Measurements from ENCODE around the gene EPC1.
A peak's percentile ranks its signal among the peaks of the same experiment; 100 is the strongest.

The EPC1 gene

GRCh38 chr10:32318476-32318896 is 28.5 kb downstream of the EPC1 start:
- Histone ChIP-seq H3K36me3 (ENCODE audit: insufficient read depth, low read length) (peaks cover 39% of the 10 kb centered on the region; the same call in 1 of the 2 replicates), H3K9ac (ENCODE audit: low read depth, low read length, poor library complexity, severe bottlenecking) (no peak overlapping the region), H3K4me2 (ENCODE audit: low read depth, low read length, poor library complexity, severe bottlenecking) (peak overlapping the region; percentile 34)

GRCh38 chr10:32317795-32318357 is 29.1 kb downstream of the EPC1 start:
- Histone ChIP-seq H3K4me2 (ENCODE audit: low read depth, low read length, poor library complexity, severe bottlenecking) (peak overlapping the region; percentile 34), H2AFZ (ENCODE audit: low read length) (no peak overlapping the region), H3K79me2 (ENCODE audit: insufficient read depth, low read length) (peaks cover 100% of the 10 kb centered on the region), H3K9ac (ENCODE audit: low read depth, low read length, poor library complexity, severe bottlenecking) (no peak overlapping the region), H3F3A (ENCODE audit: low read depth) (no peaks in the 10 kb centered on the region), H3K36me3 (ENCODE audit: insufficient read depth, low read length) (peaks cover 39% of the 10 kb centered on the region; the same call in 1 of the 2 replicates), H3K27me3 (ENCODE audit: insufficient read depth, low read length, poor library complexity, severe bottlenecking) (no peaks in the 10 kb centered on the region), H3K9me2 (replicated peaks; ENCODE audit: low read depth, low read length) (no peaks in the 10 kb centered on the region), H3K4me3 (ENCODE audit: low read length, poor library complexity, severe bottlenecking) (no peak overlapping the region), H3K9me3 (ENCODE audit: insufficient read depth, low read depth, low read length) (no peaks in the 10 kb centered on the region), H4K20me1 (ENCODE audit: insufficient read depth, low read length, poor library complexity, severe bottlenecking) (peaks cover 99% of the 10 kb centered on the region), H3K4me1 (ENCODE audit: insufficient read depth, low read length, poor library complexity, severe bottlenecking) (peaks cover 24% of the 10 kb centered on the region)
- TF ChIP-seq CTCF (conservative IDR thresholded peaks at IDR 0.05; ENCODE audit: low read length) (no peak), EZH2phosphoT487 (IDR thresholded peaks at IDR 0.05; ENCODE audit: borderline replicate concordance) (no peak)

More at GRCh38 chr10:32318476-32318896, 28.5 kb downstream of the EPC1 start:
- no peaks in the 10 kb centered on the region for H3K27me3 ChIP-seq (ENCODE audit: insufficient read depth, low read length, poor library complexity, severe bottlenecking)
- H3K9me2 ChIP-seq (replicated peaks; ENCODE audit: low read depth, low read length): no peaks in the 10 kb centered on the region
- peaks cover 20% of the 10 kb centered on the region for H3K4me1 ChIP-seq (ENCODE audit: insufficient read depth, low read length, poor library complexity, severe bottlenecking)
- no peak for TF ChIP-seq CTCF (conservative IDR thresholded peaks at IDR 0.05; ENCODE audit: low read length)
- no peak for TF ChIP-seq EZH2phosphoT487 (IDR thresholded peaks at IDR 0.05; ENCODE audit: borderline replicate concordance)
- H3K4me3 ChIP-seq (ENCODE audit: low read length, poor library complexity, severe bottlenecking): no peak overlapping the region
- H2AFZ ChIP-seq (ENCODE audit: low read length): no peak overlapping the region
- no peaks in the 10 kb centered on the region for H3F3A ChIP-seq (ENCODE audit: low read depth)
- H4K20me1 ChIP-seq (ENCODE audit: insufficient read depth, low read length, poor library complexity, severe bottlenecking): peaks cover 99% of the 10 kb centered on the region
- peaks cover 100% of the 10 kb centered on the region for H3K79me2 ChIP-seq (ENCODE audit: insufficient read depth, low read length)
- H3K9me3 ChIP-seq (ENCODE audit: insufficient read depth, low read depth, low read length): no peaks in the 10 kb centered on the region

- Histone ChIP-seq H3K9me3 (ENCODE audit: insufficient read depth, low read depth, low read length) (no peaks in the 10 kb centered on the region), H3K9me2 (replicated peaks; ENCODE audit: low read depth, low read length) (no peaks in the 10 kb centered on the region), H3K4me1 (ENCODE audit: insufficient read depth, low read length, poor library complexity, severe bottlenecking) (peaks cover 24% of the 10 kb centered on the region), H3K27me3 (ENCODE audit: insufficient read depth, low read length, poor library complexity, severe bottlenecking) (no peaks in the 10 kb centered on the region), H3K9ac (ENCODE audit: low read depth, low read length, poor library complexity, severe bottlenecking) (no peak overlapping the region), H2AFZ (ENCODE audit: low read length) (no peak overlapping the region), H3K4me3 (ENCODE audit: low read length, poor library complexity, severe bottlenecking) (no peak overlapping the region), H3K4me2 (ENCODE audit: low read depth, low read length, poor library complexity, severe bottlenecking) (no peak overlapping the region), H3F3A (ENCODE audit: low read depth) (no peaks in the 10 kb centered on the region), H3K79me2 (ENCODE audit: insufficient read depth, low read length) (peaks cover 100% of the 10 kb centered on the region), H3K36me3 (ENCODE audit: insufficient read depth, low read length) (peaks cover 26% of the 10 kb centered on the region; the same call in 1 of the 2 replicates), H4K20me1 (ENCODE audit: insufficient read depth, low read length, poor library complexity, severe bottlenecking) (peaks cover 98% of the 10 kb centered on the region)
- no peak for TF ChIP-seq EZH2phosphoT487 (IDR thresholded peaks at IDR 0.05; ENCODE audit: borderline replicate concordance)
- TF ChIP-seq CTCF (conservative IDR thresholded peaks at IDR 0.05; ENCODE audit: low read length): no peak
Measured at GRCh38 chr10:32315424-32315823, 31.5 kb downstream of the EPC1 start.

Data from Loucy (cell line).